GOT3 (cell line): ENCODE measurements around the gene PCBP3.
"Not testable (repeated sequence)": the region's sequence is repeated elsewhere in the genome, so short reads cannot be mapped to it uniquely, and the experiment has no call there.

Experiments used
- DNase-seq: peaks from one replicate; lab custom pipeline; 2025; ENCODE audit warnings: mixed read lengths; lab: John Stamatoyannopoulos, UW

The PCBP3 gene

DNA sequence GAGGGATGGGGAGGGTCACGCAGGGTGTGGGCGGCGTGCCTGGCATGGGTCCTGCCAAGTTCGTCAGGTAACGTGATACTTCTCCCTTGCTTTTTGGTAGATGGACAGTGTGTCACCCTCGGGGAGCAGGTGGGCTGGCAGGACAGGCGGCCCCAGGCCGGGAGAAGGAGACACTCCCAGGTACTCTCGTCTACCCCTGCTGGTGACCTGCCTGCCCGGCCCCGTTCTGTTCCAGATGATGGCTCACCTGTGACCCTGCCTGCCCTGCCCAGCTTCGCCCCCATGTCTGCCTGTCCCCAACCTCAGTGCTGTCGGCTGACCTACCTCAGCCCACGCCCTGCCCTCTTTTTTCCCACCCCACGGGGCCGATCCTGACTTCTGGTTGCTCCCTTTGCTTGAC lies 144.7 kb downstream of the PCBP3 start:
- no peak for DNase-seq

DNA sequence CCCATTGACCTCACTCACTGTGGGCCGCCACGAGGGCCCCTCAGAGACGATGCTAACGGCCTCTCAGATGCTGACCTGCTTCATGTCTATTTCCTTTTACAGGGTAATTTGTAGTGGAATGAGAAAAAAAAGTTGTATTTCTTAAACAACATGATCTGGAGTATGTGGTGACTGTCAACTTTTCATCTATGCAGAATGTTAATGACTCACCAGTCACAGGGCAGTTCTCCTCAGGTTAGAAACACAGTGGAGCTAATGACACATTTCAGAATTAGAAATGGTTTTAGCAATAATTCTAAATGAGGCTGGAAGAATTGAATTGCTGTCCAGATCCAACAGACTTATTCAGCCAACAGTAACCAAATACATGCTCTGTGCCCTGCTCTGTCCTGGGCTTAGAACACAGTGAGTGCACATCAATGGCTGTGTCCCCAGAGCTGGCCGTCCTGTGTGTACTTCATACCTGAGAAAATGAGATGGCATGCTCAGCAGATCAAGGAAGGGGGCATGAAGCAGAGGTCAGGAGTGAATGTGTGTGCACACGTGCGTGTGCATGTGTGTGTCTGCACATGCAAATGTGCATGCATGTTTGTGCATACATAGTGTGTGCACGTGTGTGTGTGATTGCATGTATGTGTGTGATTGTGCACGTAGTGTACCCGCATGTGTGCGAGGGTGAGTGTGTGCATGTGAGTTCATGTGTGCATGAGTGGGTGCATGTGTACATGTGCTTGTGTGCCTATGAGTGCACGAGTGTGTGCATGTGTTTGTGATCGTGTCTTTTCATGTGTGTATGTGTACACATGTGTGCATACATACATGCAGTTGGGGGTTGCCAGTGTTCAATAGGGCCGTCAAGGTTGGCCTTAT lies 145.3 kb downstream of the PCBP3 start:
- DNase-seq, result no peak

DNA sequence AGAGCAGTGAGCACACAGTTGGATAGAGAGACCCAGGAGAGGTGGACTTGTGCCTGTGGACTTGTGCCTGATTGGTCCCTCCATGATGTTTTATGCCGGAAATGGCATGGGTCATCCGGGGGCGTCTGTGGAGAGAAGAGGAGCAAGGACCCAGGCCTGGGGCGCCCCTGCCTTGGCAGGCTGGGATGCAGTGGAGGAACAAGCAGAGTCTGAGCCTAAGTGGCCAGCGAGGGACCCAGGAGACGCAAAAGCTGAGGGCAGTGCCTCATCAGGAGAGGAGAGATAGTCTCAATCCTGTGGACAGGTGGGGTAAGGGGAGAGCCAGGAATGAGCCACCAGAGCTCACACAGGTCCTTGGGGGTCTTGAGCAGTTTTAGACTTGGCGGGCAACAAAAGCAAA lies 146.9 kb downstream of the PCBP3 start:
- DNase-seq, result no peak

DNA sequence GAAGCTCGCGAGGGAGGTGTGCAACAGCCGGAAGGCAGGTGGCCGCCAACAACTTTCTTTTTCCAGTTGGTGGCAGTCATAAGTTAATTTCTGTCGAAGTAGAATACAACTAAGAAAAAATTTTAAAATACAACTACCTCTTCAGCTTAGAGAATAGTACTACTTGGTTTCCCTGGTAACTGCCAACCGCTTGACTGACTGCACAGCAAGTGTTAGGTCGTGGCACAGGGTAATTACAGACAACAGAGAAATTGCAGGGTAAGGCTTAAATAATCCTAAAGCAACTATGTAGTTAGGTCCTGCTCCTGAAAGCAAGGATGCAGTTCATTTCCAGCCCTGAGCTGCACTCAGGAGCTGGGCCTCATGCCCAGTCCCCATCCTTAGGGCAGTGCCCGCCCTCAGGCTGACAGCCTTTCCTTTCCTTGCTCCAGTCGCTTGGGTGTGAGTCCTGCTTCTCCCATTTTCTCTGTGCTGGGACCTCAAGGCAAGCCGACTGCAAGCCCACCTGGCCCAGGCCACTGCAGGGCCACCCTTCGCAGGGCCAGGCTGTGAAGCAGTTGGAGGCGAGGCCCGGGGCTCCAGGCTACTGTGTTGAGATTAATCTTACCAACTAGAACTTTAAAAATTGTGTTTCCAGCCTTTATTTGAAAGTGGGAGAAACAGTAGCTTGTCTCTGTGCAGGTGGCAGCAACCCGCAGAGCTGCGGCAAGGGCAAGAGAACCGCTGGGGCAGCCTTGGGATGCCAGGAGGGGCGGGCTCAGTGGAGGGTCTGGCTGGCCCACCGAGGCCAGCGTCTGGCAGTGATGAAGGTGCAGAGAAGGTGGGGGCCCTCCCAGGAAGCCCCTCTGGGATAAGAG lies 148.3 kb downstream of the PCBP3 start:
- DNase-seq, result no peak

DNA sequence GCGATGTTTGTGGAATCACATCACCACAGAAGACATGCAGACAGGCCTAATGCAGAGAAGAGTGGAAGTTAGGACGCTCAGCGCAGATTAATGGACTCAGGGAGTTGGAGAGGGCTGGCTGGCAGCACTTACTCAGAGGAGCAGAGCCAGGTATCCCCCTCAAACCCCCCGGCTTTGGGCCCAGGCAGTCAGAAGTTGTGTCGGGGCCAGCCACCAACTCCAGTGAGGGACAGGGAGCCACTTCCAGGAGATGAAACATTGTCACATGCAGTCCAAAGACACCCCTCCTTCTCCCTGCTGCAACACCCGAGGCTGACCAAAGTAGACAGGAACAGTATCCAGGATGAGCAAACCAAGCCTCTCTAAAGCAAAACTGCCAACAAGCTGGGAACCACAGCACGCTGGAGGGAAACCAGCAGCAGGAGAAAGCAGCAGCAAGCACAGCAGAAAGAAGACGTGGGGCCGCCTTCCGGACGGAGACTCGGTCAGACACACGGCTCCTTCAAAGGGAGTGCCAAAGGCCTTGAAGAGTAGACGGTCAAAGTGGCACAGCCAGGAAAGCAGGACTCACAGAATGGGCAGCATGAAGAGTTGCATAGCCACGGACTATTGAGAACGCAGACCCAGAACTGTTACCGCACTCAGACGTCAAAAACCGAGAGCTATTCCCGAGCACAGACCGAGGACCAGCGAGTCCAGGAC lies 149.3 kb downstream of the PCBP3 start:
- no peak for DNase-seq

DNA sequence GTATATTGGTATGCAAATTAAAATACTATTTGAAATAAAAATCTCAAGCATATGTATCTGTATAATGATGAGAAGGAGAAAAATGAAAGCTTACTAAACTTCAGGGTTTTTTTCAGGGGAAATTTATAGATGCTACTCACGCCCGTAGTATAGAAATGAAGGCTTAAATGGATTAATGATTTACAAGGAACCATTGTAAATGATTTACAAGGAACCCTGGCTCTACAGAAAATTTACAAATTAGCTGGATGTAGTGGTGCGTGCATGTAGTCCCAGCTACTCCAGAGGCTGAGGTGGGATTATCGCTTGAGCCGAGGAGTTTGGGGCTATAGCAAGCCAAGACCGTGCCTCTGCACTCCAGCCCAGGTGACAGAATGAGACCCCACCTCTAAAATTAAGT lies 150.5 kb downstream of the PCBP3 start:
- no peak for DNase-seq

DNA sequence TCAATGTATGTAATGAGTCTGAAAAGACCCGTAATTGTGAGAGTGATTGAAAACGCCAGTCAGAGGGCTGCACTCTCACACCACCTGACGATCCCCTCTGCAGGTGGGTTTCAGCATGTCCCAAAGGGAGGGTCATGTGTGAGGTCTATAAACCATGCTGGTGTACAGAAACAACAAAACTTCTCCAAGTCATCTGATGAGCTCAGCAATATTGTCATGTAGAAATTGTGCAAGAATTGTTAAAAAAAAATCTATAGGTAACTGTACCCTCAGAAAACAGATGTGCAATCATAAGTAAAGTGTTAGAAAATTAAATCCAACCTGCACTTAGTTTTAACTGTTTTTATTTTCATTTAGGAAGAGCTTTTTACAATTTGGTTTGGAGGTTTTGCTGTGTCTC lies 152.5 kb downstream of the PCBP3 start:
- DNase-seq, result no peak

DNA sequence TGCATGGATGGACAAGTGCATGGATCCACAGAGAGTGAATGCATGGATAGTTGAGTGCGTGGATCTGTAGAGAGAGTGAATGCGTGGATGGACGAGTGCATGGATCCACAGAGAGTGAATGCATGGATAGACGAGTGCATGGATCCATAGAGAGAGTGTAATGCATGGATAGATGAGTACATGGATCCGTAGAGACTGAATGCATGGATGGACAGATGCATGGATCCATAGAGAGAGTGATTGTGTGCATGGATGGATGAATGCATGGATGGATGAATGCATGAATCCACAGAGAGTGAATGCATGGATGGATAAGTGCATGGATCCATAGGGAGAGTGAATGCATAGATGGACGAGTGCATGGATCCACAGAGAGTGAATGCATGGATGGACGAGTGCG lies 153.8 kb downstream of the PCBP3 start:
- no peak for DNase-seq

DNA sequence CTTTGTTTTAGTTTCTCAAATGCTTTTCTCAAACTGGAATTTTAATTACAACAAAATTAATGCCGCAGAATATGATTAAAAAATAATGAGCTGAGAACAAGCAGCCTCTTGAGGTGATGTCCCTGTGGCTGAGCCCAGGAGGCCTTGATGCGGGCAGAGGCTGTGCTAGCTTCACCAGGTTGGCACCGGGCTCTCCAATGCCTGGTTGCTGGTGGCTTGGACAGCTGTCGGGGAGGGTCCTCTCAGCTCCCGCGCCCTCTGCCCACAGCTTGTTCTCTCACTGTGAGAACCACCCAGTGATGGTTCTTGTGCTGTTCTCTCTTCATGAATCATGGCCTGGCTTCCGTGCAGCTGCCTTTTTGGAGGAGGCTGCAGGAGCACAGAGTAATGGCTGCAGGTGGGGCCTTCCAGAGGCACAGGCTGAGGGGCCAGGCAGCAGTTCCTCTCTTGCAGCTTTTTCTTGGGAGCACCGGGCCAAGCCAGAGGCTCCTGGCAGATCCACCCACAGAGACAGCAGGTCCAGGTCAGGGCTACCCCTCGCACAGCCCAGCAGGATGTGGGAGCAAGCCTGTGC lies 156.3 kb downstream of the PCBP3 start:
- no peak for DNase-seq

DNA sequence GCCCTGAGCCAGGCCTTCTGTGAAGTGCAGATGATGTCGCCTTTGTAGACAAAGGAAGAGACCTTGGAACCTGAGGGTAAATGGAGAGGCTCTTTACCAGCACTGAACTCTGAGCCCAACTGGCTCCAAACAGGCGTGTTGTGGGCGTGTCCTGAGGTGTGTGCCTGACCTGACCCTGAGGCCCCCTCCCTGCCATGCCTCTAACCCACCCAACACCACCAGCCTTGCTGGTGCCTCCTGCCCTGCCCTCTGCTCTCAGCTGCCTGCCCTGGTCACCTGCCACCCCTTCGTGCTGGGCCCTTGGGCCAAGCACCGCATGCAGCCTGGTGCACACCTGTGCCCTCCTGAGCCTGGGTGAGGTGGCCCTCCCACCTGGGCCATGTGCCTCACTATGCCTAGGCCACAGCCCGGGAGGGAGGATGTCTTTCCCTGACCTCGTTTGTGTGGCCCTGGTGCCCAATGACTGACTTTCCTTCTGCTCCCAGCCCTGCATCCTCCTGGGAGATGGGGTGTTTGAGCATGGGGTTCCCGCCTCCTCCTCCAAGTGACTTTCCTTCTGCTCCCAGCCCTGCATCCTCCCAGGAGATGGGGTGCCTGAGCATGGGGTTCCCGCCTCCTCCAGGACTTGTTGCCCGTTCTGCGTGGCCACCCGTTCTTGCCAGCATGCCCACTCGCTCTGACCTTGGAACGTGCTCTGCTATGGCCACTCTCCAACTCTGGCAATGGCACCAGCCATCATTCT lies 157.0 kb downstream of the PCBP3 start:
- no peak for DNase-seq

DNA sequence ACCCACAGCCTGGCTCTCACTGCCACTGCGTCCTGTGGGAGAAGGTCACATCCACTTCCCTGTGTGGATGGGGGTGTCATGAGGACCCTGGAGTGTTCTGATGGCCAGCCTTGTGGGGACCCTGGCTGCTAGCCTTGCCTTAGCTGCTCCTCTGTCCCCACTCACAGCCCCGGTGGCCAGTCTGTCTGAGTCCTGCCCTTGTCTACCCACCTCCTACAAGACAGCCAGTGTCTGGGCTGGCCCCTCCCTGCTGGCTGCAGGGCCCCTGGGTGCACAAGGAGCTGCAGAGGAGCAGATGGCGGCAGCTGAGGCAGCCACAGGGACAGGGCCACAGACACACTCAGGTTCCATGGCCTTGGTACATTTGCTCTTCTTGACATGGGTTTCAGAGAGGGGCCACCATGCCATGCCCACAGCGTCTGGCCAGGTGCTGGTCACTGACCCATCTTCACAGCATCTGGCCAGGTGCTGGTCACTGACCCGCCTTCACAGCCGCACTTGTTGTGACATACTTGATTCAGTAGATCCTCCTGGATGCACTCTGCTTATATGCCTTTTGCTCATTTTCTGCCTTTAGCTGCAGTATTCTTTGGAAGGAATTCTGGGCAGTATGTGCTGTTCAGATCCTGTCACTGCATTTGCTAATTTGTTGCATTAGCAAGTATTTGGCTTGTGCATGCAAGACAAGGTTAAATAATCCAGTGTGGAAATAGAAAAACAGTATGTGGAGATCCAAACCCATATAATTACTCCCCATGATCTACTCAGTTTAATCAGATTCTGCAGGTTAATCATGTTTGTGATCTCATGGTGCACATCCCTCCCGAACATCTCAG lies 157.8 kb downstream of the PCBP3 start:
- DNase-seq, result no peak

DNA sequence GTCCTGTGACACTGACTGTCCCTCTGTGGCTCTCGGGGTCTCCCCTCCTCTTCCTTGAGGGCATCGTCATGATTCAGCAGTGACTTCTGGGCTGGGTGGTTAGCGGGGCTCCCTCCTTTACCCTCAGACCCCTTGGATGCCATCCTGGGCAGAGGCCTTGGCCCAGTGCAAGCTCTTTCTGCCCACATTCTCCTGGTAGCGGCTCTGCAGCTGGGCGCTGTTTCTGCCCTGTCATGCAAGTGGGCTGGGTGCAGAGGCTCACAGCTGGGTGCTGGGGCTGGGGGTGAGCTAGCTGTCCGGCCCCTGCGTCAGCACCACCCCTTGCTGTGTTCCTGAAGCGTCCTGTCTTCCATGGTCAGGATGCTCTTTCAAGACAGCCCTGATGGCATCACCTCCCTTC lies 158.5 kb downstream of the PCBP3 start:
- DNase-seq, result no peak

DNA sequence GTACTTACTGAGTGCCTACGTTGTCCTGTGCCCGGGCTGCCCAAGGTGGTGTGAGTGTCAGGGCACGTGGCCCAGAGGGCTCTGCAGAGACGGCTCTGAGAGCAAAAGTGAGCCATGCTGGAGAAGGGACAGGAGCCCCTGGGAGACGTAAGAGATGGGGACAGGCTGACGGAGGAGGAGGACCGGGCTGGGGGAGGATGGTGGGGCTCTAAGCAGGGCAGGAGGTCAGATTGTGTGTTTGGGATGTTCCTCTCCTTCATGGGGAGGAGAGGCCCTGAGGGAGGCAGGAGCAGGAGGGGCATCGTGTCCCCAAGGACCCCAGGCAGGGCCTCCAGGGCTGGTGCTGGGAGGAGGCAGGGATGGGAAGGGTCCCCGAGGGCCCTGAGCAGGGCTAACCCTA lies 158.9 kb downstream of the PCBP3 start:
- no peak for DNase-seq

DNA sequence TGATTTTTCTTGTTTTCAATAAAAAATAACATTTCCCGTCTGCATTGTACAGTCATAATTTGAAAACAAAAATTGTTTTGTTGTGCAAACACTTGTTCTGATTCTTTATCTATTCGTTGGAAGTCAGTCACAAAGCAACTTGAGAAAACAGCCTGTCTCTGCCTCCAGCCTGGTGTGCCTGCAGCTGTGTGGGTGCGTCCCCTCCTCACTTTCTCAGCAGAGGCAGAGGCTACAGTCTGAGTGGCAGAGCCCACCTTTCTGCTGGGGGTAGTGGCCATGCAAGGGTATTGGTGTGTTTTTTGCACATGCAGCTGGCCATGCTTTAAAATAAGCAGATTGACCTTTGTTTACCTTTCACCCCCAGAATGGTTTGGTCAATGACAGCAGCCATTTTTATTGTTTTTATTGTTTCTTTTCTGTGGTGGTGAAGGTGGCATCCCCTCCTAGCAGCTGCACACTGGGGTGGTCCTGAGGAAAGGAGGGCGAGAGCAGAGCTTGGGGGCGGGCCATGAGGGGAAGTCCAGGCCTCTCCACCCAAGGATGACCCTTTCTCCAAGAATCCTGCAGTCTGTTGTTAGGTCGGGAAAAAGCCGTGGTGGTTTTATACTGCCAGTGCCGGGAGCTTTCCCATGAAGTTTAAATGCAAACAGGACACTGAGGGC lies 159.6 kb downstream of the PCBP3 start:
- DNase-seq, result no peak

DNA sequence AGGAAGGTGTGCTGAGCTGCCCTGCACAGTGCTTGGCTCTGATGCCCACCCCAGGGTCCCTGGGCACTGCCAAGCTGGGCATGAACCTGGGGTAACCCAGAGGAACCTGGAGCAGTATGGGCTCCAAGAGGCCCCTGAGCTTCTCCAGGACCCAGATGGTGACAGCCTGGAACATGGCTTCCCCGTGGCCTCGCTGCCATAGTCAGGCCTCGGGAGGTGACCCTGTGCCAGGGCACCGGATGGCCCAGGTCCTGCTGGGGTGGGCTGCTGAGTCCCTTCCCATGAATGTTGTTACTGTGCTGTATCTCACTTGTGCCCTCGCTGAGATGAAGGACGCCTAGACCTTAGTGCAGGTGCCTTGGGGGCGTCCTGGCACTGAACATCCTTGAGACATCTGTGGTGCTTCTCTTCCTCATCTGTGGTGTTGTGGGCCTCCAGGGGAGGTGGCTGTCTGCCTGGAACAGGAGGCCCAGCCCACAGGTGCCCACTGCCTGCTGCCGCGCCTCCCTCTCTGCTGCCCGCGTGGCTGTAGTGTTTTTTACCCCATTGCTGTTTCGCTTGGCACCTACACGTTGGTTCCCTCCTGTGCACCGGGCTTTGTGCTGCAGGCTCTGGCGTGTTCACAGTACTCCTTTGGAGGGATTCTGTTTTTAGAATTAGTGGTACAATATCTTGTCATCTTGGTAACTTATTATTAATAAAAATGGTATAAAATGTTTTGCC lies 160.3 kb downstream of the PCBP3 start:
- DNase-seq, result no peak

DNA sequence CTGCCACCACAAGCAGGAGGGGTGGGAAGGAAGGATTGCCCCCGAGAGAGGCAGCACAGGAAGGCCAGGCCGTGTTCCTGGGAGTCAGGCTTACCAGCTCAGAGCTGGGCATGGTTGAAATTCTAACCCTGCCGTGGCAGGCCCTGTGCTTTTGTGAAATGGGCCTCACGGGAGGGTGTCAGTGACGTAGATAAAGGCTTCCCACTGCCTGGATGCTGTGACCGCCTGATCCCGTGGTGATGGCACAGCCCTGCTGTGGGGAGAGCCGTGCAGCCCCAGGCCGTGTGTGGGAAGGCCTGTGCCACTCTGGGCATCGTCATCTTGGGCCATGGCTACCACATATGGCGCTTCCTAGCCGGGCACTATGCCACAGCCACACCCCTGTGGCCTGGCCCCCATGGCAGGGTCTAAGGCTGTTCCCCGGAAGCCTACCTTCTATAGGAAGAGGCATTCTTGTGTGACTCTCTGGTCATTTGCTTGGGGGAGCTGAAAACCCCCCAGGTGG lies 161.3 kb downstream of the PCBP3 start:
- DNase-seq, result no peak

DNA sequence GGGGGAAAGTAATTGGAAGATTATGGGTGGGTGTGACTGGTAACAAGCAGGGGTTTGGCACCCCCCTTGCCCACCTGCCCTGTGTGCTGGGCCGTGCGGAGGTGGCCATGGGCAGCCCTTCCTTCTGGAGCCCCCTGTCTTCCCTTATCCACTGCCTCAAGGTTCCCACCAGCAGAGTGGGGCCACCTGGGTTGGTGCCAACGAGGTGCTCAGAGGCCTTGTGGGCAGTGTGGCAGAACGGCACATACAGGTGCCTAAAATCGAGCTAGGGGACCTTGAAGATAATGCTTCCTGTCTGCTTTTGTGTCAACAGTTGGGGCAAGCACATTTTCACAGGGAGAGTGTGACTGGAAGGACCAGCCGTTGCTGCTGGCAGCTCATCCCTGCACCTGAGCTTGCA lies 161.8 kb downstream of the PCBP3 start:
- DNase-seq, result no peak

DNA sequence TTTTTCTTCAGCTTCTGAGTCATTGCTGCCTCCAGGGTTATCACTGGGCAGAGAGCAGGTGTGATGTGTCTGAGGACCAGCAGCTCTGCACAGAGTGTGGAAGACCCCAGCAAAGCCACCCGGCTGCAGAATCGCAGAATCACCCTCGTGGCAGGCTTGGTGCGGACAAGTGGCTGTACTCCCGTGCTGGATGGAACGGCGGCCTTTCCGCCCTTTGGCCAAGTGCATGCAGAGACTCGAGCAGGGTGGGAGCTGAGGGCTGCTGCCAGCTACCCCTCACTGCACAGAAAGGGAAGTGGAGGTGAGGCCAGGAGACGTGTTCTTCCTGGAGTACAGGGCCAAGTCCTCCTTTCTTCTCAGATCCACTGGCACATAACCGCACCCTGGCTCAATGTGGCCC lies 162.5 kb downstream of the PCBP3 start:
- no peak for DNase-seq

DNA sequence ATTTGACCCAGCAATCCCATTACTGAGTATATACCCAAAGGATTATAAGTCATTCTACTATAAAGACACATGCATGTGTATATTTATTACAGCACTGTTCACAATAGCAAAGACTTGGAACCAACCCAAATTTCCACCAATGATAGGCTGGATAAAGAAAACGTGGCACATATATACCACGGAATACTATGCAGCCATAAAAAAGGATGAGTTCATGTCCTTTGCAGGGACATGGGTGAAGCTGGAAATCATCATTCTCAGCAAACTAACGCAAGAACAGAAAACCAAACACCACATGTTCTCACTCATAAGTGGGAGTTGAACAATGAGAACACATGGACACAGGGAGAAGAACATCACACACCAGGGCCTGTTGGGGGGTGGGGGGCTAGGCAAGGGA lies 165.1 kb downstream of the PCBP3 start:
- DNase-seq, result not testable (repeated sequence)
